Hematopoietic multipotent progenitor cell treated with erythropoietin and hydrocortisone succinate and interleukin-3 and kit ligand, for 4 days (in vitro differentiated cells): ENCODE measurements around the gene GTF2H1.
"Not testable (repeated sequence)": the region's sequence is repeated elsewhere in the genome, so short reads cannot be mapped to it uniquely, and the experiment has no call there.

Experiments
- DNase-seq: peaks from one replicate; pipeline ENCODE4 v3.0.0-alpha.2; 2015

The GTF2H1 gene

GRCh38 chr11:18320617-18321016 is 1.8 kb upstream of the GTF2H1 start:
- DNase-seq = no peak

- DNase-seq = peak; percentile 50
Observed at GRCh38 chr11:18321578-18321968, 794 bp upstream of the GTF2H1 start.

DNA sequence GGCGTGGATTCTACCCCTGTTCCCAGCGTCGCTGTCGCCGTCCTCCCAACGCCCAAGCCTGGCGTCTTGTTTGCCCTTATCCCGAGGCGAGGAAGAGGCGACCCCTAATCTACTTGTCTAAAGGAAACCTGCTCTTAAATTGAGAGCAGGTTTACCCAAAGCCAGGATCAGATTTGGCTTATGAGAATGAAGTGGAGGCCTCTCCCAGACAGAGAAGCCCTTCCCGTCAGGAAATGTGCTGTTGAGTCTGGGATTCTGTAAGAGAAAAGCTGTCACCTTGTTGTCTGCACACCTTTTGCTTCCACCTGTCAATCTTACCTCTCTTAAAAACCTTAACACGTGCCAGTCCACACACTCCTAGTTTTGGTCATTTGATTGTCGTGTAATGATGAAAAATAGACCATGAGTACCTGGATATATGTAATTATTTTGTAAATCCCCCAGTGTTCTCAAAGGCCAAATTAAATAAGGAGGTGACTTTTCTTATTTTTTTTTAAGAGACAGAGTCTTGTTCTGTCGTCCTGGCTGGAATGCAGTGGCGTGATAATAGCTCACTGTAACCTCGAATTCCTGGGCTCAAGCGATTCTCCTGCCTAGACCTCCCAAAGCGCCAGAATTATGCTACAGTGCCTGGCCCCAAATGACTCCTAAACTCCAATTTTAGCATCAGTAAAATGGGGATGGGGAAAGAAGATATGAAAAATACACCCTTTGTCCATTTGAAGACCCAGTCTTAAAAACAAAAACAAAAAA is 627 bp downstream of the GTF2H1 start:
- DNase-seq = no peak

DNA sequence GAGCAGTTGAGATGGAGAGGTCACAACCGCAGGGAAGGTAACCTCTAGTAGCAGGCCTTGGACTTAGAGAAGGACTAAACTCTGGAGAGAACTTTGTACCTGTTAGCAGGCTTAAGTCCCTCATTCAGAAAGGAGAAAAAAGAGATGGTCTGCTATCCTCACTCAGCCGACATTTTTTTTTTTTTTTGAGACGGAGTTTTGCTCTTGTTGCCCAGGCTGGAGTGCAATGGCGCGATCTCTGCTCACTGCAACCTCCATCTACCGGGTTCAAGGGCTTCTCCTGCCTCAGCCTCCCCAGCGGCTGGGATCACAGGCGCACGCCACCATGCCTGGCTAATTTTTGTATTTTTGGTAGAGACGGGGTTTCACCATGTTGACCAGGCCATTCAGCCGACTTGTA is 1.5 kb downstream of the GTF2H1 start:
- DNase-seq = not testable (repeated sequence)

- DNase-seq = peak; percentile 70
Observed at GRCh38 chr11:18324381-18324780, 2.0 kb downstream of the GTF2H1 start.

DNA sequence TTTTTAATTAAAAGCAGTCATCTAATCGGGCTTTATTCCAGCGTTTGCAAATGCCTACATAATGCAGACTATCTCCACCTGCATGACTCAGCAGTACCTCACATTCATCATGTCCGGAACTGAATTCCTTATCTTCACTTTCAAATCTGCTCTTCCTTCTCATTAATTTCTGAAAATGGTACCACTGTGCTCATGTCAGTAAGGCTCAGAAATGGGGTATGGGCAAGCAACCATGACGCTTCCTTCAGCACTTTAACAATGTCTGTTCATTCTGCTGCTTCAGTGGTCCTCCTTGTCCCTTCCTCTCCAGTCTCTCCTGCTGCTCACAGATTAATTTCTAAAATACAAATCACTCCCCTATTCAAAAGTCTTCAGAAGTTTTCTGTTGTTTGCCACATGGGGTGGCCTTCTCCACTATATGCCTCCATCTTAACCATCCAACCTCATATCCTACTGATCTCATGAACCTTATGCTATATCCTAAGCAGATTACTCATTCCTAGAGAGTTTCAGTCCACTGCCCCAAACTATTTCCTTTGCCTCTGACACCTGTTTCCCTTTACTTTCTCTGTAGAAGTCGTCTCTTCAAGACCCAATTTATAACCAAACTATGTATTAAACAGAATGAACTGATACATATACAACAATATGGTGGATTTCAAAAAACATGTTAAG is 7.0 kb downstream of the GTF2H1 start:
- DNase-seq = peak; percentile 58

- DNase-seq = no peak
Observed at GRCh38 chr11:18330921-18331320, 8.6 kb downstream of the GTF2H1 start.

DNA sequence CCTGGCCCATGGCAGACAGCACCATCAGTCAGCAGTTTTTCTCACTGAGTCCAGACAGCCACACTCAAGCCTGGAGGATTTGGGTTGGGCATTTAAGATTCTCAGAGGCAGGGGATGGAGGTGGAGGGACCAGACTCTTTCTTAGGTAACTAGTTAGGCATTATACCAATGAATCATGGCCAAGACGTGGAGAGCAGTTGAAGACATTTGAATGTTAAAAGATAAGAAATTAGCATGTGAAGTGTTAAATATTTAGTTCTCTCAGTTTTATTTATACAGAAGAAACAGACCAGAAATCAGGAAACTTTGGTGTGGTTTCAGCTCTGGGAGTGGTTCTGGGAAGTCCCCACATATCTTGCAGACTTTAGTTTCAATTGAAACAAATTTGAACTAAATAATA is 9.9 kb downstream of the GTF2H1 start:
- no peak for DNase-seq

- no peak for DNase-seq
Observed at GRCh38 chr11:18332891-18333290, 10.5 kb downstream of the GTF2H1 start.

- DNase-seq = no peak
Observed at GRCh38 chr11:18347471-18348125, 25.2 kb downstream of the GTF2H1 start.

- no peak for DNase-seq
Observed at GRCh38 chr11:18352581-18352980, 30.2 kb downstream of the GTF2H1 start.

DNA sequence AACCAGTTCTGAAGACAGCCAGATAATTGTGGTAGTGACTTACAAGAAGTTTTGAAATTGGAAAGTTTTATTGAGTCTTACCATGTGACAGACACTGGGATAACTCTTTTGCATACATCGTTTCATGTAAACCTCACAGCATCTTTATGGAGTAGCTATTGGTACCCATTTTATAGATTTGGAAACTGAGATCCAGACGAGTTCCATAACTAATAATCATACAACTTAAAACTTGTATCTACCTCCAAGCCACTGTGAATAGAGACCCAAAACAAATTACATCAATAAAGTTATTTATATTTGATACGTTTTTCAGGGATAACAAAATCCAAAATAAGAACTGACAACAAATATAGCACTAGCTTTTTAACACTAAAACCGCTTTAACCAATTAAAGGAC is 36.3 kb downstream of the GTF2H1 start:
- no peak for DNase-seq

GRCh38 chr11:18361154-18361553 is 38.8 kb downstream of the GTF2H1 start:
- DNase-seq = no peak

DNA sequence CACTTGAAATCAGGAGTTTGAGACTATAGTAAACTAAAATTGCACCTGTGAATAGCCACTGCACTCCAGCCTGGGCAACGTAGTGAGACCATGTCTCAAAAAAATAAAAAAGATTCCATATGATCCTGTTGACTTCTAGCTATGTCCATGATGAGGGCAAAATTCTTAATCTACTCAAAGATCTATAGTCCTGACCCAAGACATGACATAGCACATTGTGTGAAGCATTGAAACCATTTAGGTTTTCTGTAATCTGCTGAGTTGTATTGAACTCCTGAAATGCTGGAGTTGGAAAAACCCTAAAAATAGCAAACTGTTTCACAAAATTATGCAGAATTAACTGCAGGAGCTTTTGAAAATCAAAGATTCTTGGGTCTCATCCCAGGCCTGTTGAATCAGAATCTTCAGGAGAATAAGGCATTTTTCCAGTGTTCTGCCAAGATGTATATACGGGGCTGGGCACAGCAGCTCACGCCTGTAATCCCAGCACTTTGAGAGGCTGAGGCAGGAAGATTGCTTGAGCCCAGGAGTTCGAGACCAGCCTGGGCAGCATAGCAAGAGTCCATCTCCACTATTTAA is 42.2 kb downstream of the GTF2H1 start:
- no peak for DNase-seq

DNA sequence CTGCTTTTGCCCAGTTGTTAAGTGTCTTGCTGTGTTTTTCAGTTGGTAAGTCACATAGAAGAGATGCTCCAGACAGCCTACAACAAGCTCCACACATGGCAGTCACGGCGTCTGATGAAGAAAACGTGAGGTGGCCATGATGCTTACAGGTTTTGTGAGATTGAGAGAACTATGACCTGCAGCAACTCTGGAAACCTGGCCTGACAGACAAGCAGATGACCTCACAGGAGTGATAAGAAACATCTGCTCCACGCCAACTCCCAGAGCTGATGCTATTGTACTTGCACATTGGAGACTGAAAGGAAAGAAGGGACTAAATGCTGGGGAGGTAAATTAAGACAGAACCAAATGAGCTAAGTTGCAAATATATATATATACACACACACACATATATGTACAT is 43.4 kb downstream of the GTF2H1 start:
- DNase-seq = peak; percentile 42

- peak; percentile 66 for DNase-seq
Observed at GRCh38 chr11:18366286-18366685, 43.9 kb downstream of the GTF2H1 start.

- no peak for DNase-seq
Observed at GRCh38 chr11:18367431-18367830, 45.1 kb downstream of the GTF2H1 start.

DNA sequence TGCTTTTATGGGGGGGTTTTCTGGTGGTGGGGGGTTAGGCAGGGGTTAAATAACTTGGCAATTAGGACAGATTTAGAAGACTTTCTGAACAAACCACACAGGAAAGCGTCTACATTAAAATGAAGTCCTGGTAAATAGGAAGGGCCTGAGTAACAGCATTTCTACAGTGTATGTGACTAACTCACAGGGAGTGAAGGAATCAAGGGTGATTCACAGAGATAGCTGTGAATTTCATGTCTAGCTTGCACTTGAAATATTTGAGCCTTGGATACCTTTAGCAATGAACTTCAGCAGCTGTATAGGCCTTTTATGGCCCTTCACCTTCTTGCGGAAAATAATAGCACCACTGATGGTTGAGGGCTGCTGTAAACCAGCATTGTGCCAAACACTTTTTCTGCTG is 45.9 kb downstream of the GTF2H1 start:
- no peak for DNase-seq

- no peak for DNase-seq
Observed at GRCh38 chr11:18369398-18369797, 47.0 kb downstream of the GTF2H1 start.

DNA sequence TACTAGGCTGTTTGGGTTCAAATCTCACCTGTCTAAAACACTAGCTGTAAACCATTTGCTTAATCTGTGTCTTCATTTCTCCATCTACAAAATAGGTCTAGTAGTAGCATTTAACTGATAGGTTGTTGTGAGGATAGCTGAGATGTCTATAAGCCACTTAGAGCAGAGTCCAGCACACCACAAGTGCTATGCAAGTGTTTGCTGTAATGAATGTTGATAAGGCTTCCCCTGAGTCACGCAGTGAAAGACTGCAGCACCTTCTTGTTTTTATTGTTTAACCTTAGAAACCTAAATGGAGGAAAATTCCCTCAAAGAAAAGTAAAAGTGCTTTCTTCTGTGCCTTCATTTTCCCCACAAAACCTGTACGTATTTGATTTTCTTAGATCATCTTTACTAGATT is 48.9 kb downstream of the GTF2H1 start:
- peak; percentile 61 for DNase-seq

DNA sequence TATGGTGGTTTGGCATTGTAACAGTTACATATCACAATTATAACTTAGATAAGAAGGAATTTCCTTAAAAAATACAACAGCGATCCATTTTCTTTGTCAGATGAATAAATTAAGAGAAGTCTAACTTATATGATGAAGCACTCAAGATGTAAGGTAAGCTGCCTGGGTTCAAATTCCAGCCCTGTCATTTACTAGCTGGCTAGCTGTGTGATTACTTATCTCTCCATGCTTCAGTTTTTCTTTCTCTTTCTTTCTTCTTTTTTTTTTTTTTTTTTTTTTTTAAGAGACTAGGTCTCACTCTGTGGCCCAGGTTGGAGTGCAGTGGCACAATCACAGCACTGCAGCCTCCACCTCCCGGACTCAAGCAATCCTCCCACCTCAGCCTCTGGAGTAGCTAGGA is 49.8 kb downstream of the GTF2H1 start:
- peak; percentile 13 for DNase-seq

DNA sequence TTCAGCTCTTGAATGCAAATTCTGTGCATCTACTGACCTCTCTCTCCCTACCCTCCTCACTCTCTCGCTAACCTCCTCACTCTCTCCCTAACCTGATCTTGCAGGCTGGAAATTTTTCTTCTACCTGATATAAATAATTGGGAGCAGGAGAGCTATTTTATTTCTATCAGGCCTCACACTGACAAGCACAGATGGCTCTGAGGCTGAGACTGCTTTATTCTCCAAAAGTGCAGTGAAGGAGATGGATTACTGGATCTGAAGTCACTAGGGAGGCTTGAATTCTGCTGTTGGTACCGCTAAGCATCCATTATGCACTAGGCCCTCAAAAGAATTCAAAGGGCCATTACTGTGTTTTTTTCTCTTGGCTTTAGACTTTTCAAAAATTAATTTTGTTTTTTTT is 52.6 kb downstream of the GTF2H1 start:
- DNase-seq = no peak

- no peak for DNase-seq
Observed at GRCh38 chr11:18375941-18376340, 53.6 kb downstream of the GTF2H1 start.

GRCh38 chr11:18379201-18379600 is 56.8 kb downstream of the GTF2H1 start:
- DNase-seq = no peak
